OCI-M2 (cell line): Measurements from ENCODE around the gene SRCIN1.

Experiments used
- DNase-seq: peaks from one replicate; lab custom pipeline; 2025; ENCODE audit not compliant: unreplicated experiment; lab: John Stamatoyannopoulos, UW

The SRCIN1 gene

DNA sequence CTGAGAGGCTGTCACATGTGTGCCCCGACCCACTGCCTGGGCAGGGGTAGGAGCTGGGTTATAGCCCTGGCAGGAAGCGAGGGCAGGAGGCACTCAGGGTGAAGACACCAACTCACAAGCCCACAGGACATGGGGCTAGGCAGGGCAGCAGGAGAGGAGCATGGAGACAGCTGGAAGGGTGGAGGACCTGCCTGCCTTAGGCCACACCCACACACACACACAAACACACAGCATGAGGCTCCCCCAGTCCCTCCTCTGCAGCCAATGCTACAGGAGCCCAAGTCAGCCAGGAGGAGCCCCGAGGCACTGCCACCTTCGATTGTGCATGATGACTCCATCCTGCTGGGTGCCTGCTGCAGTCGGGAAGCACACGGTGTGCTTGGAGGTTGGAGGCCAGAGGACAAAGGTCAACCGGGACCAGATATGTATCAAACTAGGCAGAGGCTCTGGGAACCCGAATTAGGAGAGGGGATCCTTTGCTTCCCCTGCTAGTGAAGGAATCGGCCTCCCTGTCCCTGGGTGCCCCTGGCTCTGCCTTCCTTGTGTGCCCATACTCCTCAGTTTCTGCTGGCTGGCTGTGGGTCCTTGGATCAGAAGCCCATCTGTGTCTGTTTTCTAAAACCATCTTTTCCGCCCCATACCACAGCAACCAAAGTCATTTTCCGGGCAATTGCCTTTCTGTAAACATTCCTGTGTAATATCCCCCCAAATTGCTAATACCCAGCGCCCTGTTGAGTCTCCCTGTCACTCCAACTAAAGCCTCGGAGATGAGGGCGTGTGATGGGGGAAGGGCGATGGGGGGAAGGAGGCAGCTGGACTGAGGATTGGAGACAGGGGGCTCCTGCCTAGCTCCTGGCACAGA lies 20.5 kb downstream of the SRCIN1 start:
- no peak for DNase-seq

DNA sequence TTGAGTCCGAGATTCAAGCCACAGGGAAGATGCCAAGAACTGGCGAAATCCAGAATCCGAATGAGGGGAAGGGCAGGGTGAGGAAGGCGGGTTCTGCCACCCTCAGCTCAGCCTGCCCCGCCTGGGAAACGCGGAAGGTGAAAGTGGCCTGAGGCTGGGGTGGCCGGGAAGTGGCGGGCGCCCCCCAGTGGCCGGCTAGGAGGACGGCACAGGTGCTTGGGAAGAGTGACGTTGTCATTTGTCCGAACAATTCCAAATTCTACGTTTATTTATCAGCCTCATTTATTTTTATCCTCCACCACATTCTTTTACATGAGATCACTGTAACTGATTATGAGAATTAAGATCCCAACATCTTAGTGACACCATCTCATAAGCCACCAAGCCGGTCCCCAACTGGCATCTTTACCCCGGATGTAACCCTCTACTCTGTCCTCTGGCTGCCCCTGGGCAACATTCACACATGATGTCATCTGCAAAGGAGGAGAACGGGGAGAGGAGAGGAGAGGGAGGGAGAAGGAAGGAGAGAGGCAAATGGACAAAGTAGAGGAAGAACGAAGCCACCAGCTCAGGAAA lies 21.3 kb downstream of the SRCIN1 start:
- no peak for DNase-seq

DNA sequence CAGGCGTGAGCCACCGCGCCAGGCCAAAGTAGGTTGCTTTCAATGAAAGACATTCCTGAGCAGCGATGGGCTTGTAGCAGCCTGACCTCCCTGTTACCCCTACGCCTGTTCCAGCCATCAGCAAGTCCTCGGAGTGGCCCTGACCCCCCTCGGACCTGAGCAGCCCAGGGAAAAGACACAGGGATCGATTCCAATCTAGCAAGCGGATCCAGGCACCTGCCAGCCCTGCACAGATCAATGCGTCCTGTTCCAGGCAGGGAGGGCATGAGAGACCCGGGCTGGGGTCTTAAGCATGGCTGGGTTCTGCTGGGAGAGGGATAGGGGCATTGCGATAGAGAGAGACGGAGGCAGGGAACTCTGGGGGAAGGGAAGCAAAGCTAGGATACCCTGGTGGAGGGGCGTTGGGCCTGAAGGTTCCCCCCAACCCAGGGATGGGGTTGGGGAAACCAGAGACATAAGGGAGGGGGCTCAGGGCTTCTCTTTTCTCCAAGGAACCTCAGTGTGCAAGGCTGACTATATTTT lies 21.9 kb downstream of the SRCIN1 start:
- no peak for DNase-seq

DNA sequence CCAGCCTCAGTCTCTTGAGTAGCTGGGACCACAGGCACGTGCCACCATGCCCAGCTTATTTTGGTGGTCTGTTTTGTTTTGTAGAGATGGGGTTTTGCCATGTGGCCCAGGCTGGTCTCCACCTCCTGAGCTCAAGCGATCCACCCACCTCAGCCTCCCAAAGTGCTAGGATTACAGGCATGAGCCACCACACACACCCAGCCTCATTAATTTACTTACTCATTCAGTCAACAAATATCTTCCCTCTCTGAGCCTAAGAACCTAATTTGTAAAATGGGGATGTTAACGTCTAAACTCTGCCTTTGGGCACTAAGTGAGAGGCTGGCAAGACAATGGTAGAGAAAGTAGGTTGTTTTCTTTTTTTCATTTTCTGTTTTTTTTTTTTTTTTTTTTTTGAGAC lies 22.6 kb downstream of the SRCIN1 start:
- no peak for DNase-seq

DNA sequence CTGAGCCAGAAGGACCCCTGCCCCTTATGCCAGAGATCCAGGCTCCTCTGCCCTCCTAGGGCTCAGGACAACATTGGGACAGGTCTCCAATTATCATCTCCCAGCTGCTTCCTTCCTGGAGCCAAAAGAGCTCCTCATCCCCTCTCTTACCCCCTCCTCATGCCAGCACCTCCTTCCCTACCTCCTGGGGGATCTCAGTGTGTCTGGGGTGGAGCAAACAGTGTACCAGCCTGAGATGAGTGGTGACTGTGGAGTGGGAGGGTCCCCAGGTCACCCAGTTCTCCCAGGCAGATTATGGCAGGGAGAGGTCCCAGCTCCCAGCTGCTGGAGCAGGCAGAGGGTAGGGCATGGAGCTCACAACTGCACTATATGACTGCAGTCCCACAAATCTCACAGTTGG lies 23.7 kb downstream of the SRCIN1 start:
- DNase-seq: no peak

DNA sequence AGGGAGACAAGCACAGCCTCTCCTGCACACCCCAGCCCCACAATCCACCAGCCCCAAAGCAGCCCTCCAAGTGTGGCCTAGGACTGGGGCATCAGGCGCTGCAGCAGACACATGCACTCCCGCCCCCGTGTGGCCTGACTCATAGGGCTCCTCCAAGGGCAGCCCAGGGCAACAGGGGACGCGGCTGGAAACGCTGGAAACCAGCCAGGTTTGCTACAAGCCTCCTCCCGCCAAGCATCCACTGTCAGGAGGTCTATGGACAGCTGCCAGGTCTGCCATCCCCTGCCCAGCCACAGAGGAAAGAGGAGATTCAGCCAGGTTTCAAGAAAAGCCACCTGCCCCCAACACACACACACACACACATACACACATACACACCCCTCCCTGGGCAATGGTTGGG lies 25.8 kb downstream of the SRCIN1 start:
- no peak for DNase-seq

DNA sequence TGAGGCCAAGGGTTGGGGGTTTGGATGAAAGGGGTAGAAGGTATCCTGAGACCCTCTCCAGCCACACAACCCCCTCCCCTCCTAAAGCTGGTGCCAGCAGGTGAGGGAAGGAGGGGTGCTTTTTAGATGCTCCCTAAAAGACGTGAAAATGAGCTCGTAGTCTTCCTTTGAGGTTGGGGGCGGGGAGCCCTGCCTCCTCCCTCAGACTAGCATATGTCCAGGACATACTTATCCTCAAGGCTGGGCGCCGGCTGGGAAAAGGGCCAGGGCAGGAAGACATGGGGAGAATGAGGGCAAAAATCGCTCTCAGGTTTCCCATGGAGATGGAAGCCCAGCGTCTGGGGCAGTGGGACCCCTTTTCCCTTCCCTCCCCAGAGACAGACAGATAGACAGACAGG lies 26.7 kb downstream of the SRCIN1 start:
- no peak for DNase-seq

DNA sequence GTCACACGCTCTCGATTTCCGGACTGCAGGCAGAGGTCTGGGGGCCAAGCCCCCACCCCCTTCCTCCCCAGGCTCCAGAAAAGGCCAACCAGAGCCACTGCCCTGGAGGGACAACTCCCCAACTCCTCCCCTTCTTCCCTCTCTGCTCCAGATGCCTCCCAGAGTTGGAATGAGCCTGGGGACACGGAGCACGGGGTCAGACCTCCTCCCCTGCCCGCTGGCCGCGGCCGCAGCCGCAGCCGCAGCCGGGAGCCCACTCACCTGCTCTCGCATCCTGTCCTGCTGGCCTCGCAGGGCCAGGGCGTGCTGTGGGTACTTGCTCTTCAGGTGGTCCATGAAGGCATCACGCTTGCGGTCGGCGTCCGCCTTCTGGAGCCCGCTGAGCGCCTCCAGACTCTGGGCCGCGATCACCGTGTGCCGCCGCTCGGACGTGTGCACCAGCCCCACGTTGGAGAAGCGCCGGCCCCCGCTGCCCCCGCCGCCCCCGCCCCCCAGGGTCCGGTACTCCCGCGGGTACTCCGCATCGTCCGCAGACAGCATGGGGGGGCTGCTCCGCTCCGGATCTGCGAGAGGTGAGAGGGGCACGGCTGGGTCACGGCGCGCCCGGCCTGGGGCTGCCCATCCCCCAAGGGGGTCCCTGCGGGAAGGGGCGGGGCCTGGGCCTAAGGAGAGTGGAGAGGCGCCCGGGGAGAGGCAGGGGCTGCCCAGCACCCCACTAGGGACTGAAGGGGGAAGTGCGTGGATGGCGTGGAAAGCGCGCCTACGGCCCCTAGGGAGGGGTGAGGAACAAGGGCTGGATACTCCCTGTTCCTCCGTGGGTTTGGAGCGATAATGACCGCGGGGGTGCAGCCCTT lies 27.3 kb downstream of the SRCIN1 start:
- no peak for DNase-seq

DNA sequence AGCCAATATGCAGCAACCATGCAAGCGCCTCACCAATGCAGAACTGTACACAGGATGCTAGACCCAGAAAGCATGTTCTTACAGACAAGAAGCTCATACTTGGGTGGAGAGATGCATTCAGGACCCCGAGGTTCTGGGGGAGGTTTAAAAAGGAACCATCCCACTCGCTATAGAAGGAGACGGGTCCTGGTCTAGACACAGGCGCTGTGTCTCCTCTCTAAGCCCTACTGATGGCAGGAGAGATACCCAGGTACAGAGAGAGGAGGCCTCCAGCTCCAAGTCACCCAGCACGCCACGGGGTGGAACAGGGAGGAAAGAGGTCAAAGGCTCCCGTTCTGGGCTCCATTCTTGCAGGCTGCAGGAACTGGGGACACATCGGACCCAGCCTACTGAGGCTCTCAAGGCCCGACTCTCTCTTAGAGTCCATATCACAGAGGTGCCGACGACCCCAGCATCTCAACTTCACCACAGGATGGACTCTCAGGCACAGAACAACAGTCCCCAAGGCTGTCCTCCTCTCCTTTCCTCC lies 28.0 kb downstream of the SRCIN1 start:
- DNase-seq: no peak

DNA sequence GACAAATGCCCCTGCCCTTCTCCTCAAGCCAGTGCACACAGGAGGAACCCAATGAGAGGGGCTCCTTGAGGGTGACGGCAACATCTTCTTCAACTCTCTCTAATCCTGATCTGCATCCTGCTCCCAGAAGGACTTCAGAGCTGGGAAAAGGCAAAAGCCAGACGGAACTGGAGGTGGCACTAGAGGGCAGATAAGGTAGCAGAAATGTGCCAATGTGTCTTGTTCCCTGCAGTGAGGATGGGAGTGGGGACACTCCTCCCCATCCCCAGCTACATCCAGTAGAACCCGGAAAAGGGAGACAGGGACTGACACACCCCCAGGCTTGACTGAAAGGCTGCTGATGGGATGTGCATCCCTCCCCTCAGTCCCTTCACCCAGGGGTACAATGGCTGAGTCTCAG lies 28.5 kb downstream of the SRCIN1 start:
- no peak for DNase-seq

DNA sequence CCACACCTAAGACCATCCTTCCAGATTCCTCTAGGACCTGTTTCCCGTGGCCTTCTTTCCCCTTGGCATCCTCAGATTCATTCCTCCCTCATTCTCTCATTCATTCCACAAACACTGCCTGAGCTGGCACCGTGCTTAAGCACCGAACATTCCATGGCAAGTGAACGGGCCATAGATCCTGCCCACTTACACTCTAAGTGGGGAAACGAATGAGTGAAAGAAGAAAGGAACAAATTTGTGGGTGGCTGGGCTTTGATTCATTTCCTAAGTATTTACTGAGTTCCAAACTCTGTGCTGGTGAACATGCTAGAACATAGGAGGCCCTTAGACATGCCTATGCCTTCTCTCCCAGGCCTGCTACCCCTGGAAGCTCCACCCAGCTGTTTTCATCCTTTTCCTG lies 30.0 kb downstream of the SRCIN1 start:
- DNase-seq: no peak

DNA sequence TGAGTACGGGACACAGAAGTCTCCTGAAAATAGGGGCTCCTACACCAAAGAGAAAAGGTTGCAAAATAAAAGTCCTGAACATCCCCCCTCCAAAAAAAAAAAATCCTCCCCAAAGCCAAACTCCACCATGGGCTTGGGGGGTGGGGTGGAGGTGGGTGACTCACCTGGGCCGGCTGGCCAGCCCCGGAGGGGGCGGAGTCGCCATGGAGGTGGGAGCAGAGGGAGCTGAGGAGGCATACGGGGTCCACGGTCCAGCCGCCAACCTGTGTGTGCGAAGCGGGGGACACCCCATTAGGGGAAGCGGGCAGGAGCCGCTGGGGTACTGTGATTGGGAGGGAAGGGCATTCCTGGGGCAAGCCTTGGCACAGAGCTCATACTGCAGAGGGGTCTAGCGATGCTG lies 31.0 kb downstream of the SRCIN1 start:
- no peak for DNase-seq

DNA sequence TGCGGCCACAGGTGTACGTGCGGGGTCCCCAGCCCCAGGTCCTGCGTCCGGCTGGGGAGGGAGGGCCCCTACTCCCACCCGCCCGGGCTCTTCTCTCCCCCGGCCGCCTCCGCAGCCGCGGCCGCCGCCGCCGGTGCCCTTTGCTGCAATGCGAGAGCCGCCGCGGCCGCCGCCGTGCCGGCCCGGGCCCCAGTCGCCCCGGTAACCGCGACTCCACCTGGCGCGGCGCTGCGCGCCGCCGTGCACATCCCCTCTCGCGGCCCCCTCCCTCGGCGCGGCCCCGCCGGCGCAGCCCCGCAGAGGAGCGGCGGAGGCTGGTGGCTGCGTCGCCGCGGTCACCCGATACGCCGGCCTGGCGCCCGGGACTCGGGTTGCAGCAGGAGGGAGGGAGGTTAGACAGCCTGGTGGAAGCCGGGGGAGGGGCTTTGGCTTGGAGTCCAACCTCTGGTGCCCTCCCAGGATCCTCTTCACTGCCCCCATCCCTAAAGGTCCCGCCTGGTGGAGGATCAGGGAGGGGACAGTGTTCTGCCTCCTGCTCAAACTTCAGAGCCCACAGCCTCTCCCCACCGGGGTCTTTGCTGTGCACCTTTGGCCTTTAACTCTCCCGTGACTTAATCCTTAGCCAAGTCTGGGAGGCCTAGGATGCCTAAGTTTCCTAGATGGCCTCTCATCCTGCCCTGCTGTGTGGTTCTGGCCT lies 32.9 kb downstream of the SRCIN1 start:
- DNase-seq: no peak

DNA sequence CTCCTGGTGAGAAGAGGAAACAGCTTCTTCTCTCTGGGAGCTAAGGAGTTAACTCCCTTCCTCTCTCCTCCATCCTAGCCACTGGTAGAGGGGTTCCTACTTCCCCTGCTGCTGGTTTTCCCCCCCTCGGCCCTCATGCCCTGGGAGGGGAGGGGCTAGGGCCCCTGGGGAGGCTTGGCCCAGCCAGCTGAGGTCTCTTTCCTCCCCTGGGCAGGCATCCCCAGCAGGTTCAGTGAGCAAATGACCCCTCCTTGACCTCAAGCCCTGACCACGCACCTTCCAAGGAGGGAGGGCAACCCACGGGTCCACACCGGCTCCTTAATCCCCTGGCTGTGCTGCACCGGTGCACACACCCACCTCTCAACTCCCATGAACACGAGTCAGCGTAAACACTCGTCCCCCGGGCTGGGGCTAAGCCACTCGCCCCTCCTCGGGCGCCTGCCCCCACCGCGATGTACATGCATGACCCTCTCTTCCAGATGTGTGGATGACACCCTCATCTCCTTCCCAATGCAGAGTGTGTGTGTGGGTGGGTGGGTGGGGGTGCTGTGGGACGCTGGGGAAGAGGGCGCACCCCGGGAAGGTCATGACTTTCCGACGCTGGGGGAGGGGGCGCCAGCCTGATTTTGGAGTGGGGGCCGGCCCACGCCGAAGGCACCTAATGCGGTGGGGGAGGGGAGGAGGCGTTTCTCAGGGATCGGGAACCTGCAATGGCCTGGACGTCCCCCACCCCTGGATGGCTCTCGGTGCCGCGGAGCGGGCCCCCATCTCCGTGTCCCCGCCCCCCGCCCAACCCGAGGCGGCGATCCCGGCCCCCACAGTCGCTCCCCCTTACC lies 33.7 kb downstream of the SRCIN1 start:
- DNase-seq: no peak

DNA sequence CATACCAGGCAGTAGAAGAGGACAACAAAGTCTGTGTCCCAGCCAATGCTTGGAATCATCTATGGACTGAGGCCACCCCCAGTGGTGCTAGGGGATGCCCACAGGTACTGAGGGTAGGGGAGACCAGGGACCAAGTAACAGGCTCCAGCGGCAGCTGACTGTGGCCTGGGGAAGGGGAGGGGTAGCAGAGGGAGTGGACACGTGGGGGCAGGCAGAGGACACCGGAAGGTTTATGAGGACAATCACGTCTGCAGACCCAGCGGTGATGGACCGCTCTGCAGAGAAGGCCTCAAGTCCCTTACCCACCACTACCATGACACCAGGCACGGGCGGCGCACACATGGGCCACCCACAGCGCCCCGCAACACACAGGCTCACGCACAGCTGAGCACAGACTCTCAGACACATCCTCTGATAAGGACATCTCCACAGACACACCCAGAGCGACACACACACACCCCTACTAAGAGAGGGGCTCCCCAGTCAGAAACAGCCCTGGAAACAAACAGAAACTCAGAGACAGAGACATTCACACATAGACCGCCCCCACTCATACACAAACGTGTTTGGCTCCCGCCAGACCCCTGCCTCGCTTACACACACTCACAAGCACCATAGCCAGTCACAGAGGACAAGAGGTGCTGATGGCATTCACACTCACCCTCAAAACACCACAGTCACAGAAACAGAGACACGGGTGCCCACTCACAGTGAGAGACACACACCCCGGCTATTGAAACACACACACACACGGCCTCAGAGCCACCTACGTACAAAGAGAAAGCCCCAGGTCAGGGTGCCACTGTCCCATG lies 35.8 kb downstream of the SRCIN1 start:
- DNase-seq: no peak

DNA sequence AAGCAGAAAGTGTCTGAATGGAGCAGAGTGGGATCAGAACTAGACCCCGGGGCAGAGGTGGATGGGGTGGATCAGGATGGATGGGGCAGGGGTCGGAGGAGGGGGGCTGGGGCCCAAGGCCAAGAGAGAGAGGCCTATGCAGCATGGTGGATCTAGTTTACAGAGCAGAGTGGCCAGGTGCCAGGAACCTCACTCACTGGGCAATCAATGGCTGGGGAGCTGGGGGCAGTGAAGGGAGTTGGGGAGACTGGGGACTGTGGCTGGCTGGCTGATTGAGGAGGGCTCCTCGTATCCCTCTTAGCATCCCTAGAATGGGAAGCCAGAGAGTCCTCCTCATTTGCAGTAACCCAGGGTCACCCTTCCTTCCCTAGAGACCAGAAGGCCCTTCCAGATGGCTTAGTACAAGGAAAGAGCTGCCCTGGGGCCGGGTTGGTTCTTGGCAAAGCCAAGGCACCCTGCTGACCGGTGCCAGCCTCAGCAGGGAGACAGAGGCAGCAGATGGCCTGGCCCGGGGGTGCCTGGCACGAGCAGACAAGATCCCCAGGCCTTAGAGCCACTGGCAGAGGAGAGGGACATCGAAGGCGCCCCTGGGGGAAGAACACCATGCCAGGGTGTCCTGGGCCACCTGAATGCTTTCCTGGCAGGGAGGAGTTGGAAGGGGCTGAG lies 36.8 kb downstream of the SRCIN1 start:
- no peak for DNase-seq

DNA sequence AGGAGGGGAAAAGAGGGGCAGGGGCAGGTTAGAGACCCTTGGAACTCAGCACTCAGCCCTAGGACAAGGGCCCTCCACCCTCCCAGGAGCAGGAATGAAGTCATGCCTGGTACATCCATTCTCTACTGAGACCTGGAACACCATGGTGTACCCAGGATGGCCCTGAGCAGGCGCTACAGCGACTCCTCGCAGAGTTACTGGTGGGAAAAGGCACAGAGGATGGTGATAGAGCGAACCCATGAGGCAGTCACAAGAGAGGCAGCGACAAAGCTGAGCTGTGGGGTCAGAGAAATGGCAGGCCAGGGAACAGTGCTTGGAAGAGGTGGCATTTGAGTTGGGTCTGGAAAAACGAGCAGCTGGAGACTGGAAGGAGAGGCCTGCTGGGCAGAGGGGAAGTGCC lies 37.5 kb downstream of the SRCIN1 start:
- no peak for DNase-seq

DNA sequence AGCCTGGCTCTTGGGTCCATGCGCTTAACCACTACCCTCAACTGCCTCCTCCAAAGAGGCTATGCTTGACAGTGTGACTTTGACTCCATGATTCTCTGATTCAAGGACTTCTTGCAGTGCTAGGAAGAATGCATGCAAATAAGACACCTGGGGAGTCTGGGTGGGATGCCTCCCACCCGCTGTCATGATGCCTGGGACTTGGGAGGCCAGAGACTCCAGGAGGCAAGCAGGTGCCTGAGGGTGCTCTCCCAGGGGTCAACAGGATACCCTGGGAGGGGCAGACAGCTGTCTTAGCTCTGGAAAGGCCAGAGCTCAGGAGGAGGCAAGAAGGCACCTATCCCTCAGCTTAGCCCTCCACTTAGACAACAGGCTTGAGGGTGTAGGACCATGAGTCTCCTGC lies 38.4 kb downstream of the SRCIN1 start:
- no peak for DNase-seq

DNA sequence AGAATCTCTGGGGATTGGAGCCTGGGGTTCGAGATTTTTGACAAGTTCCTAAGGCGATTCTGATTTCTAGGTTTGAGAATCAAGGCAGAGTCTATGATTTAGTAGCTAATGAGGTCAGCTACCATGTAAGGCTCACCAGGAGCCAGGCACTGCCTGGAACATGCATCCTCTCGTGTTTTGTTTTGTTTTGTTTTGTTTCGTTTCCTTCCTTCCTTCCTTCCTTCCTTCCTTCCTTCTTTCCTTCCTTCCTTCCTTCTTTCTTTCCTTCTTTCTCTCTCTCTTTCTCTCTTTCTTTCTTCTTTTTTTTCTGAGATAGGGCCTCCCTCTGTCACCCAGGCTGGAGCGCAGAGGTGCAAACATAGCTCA lies 39.1 kb downstream of the SRCIN1 start:
- DNase-seq: no peak
